ENCODE data around the gene SNRNP40.

The SNRNP40 gene

DNA sequence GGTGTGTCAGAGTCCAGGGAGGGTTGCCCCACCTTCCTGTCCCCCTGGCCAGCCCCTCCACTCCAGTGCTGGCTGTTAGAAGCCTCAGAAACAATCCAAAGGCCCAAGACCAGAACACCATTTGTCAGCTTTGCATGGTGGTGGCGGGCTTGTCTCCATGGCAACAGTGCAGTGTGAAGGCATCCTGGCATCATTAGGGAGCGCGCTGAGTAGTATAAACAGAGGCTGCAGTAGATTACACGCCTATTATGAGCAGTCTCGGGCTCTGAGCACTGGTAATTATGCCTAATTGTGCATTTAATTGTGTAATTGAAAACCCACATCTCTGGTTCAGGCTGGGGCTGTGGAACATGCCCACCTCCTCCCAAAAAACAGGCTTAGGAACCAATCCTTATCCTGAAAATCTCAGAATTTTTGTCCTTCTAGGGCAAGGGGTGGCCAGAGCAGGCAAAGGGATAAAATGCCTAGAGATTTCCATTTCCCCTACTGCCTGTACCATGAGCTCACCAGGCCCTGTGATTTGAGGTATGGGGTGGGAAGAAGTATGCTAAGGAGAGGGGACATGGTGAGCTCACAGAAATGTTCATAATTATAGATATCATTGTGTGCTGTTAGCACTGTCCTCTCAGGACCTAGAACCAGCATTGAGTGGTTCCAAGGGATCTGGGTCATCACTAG lies 68.6 kb downstream of the SNRNP40 start:
- no peak for DNase-seq

DNA sequence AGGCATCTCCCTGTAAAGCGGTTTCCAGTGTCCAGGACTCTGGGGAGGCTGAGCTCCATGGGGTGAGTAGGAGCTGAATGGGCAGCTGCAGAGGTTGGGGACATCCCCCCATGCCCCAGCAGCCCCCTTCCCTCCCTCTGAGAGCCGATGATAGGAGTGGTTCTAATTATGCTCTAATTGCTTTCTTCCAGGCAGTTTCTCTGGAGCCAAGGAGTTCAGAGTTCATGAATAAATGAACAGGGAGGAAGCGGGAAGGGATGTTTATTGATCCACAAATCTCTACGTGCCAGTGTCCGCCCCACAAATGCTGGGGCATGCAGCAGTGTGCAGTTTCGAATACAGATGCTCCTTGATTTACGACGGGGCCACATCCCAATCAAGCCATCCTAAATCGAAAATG lies 72.5 kb downstream of the SNRNP40 start:
- DNase-seq, result no peak

DNA sequence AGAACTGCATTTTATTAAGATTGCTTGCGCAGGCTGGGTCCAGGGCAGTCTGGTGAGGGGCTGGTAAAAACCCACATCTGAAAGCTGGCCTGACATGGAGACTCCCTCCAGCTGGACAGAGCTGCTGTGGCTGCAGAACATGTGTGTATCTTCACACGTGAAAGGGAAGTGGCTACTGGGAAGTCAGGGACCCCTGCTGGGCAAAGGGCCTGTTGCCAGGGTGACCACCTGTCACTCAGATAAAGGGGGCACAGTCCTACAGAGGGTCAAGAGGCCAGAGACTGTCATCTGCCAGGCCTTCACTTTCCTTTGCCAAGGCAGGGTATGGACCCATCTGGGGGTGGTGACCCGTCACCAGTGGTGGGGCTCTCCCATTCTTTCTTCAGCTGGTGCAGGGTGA lies 74.4 kb downstream of the SNRNP40 start:
- DNase-seq, result no peak

DNA sequence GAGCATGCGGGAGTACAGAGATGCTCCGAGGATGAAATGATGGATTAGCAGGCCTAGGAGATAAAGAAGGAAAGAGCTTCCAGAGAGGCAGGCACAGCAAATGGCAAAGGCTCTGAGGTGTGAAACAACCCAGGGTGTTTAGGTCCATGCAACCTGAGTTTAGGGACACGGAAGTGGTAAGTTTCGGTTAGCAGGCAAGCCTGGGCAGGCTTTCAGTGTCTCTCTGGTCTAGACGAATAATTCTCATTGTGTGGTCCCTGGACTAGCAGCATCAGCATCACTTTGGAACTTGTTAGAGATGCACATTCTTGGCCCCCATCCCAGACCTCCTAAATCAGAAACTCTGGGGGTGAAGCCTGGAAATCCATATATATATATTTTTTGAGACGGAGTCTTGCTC lies 75.5 kb downstream of the SNRNP40 start:
- no peak for DNase-seq

DNA sequence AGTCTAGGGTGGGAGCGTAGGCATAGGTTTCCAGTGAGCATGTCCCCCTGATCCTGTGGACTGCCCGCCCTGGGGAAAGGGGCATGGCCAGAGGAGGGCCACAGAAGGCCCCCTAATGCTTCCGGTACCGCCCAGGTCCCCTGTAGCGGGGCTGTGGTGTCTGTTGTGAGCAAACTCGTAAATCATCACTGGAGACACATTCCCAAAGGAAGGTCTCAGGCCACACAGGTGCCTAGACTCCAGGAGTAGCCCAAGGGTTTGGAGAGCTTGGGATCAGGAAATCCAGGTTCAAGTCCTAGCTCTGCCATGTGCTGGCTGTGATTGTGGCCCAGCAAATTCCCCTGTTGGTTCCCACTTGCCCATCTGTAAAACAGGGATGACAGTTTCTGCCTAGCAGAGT lies 77.1 kb downstream of the SNRNP40 start:
- no peak for DNase-seq

DNA sequence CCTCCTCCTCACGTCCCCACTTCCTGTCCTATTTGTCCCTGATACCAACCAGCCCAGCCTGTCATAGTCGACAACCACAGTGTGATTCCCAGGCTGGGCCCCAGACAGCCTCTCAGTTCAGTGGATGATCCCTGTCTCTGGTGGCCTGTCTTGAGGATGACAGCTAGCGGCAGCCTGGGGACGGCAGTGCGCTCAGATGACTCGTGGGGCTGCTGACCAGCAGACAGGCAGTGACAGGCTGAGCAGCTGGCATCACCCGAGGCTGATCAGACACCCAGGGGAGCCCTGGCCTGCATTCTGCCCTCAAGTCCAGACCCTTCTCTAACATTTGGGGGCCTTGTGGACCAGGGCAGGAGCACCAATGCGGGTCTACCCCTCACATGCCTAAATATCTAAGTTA lies 77.9 kb downstream of the SNRNP40 start:
- no peak for DNase-seq

DNA sequence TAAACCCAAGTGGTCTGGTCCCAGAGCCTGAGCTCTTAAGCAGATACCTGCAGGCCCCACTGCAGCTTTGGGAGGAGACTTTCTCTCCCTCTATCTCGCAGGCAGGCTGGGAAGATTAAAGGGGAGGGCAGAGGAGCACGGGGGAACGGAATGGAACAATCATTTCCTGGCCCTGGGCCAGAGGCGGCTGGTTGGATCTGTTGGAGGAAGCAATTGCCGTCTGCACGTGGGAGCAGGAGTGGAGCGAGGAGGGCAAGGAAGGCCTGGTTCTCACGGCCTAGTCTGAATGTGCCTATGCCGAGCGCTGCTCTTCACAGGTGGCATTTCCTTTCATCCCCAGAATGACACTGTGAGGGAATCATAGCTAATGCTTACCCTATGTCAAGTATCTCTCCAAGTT lies 80.6 kb downstream of the SNRNP40 start:
- DNase-seq, result peak; percentile 26

DNA sequence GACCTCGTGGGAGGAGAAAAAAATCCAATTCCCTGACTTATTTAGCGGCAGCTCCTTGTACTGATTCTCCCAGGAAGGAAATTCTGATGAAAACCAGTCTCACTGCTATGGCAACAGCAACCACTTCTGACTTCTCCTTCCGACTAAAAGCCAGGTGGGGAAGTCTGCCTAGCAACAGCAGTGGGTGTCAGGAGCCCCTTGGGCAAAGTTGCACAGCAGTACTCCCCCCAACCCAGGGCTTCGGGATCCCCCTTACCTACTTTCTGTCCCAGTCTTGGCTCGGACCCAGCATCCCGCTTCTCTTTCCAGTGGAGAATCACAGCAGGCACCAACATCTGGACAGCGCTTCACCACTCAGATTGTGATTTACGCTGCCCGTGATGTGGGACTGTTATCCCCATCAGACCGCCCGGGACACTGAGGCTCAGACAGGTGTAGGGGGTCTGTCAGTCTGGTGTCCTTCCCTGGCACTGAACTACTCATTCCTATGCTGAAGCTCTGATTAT lies 81.5 kb downstream of the SNRNP40 start:
- no peak for DNase-seq

DNA sequence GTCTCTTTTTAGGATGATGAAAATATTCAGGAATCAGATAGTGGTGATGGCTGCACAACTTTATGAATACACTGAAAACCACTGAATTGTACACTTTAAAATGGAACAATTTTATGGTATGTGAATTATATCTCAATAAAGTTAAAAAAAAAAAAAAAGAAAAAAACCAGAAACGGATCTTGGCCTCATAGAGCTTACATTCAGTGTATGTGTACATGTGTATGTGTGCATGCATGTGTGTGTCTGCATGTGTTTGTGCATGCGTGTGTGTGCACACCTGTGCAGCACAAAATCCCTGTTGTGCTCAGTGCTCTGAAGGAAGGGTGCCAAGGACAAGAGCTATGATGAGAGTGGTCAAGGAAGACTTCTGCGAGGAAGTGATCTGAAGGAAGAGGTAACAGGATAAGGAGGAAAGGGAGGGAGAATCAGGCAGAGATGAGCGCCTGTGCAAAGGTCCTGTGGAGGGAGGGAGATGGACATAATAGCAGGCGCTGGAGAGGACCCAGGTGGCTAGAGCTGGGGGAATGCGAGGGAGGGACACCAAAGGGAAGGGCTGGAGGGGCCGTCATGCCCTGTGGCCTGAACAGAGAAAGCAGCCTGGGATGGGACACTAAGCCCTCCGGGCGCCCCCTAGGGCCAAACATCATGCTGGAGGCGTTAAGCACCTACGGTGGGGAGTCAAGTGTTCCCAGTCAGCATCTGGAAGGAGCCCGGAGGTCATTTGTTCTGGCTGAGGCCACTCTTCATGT lies 82.1 kb downstream of the SNRNP40 start:
- DNase-seq, result no peak

Data from hematopoietic multipotent progenitor cell treated with erythropoietin and hydrocortisone succinate and interleukin-3 and kit ligand, for 6 days (in vitro differentiated cells).